Mesothelial cell of epicardium (in vitro differentiated cells): Measurements from ENCODE around the gene GALT. TPM values are rescaled to one million over a fixed set of nuclear protein-coding genes. Genes with fewer than 3 reads are reported as not detected.

Experiments used
- DNase-seq, 2 experiments: peaks; one replicate each; pipeline ENCODE4 v3.0.0; 2021; ENCODE audit warnings: low spot score in 2 of 2; ENCODE audit not compliant: unreplicated experiment in 2 of 2
- H3K27ac Mint-ChIP-seq: 2 replicates; pipeline ENCODE4 v1.8.0; 2021; ENCODE audit warnings: mixed read lengths
- H3K27me3 Mint-ChIP-seq: 2 replicates; pipeline ENCODE4 v1.8.0; 2021; ENCODE audit warnings: low read depth, mixed read lengths
- H3K36me3 Mint-ChIP-seq: 2 replicates; pipeline ENCODE4 v1.8.0; 2021; ENCODE audit warnings: mixed read lengths
- H3K4me1 Mint-ChIP-seq: 2 replicates; pipeline ENCODE4 v1.8.0; 2021; ENCODE audit warnings: mixed read lengths
- H3K4me3 Mint-ChIP-seq: 2 replicates; pipeline ENCODE4 v1.8.0; 2021; ENCODE audit warnings: mild to moderate bottlenecking, moderate library complexity, mixed read lengths
- H3K9me3 Mint-ChIP-seq: 2 replicates; pipeline ENCODE4 v1.8.0; 2021; ENCODE audit warnings: mixed read lengths
- total RNA-seq: library from RNA; stranded (reverse); gene quantifications from 3 replicates; pipeline ENCODE4 v1.2.1, GENCODE V29; 2021
- TF ChIP-seq, protein P1 (sequence below): fragments of 200-600 bp; sonication (generic); IDR thresholded peaks from one replicate; pipeline ENCODE4 v1.5.0; 2021; ENCODE audit warnings: antibody characterized with exemption; ENCODE audit not compliant: unreplicated experiment

GALT gene
- total RNA-seq, 1 donor from 2014 or later = 88.5 TPM

DNA sequence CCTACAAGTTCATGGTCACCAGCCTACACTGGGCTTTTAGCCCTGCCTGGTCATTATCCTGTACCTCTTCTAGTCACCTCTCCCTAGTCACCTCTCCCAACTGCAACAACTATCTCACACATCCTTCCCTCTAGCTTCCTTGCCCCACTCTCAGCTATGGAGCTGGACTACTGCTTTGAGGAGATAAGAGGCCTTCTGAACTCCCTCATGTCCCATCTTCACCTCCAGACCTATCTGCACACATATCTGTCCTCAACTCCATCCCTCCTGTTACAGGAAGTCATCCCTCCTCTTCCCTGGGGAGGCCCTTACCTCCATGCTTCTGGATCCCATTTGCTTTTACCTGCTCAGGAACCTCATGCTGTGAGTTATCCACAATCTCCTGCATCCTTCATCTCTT, 40.3 kb upstream of the GALT start:
- TF ChIP-seq, protein P1, sequence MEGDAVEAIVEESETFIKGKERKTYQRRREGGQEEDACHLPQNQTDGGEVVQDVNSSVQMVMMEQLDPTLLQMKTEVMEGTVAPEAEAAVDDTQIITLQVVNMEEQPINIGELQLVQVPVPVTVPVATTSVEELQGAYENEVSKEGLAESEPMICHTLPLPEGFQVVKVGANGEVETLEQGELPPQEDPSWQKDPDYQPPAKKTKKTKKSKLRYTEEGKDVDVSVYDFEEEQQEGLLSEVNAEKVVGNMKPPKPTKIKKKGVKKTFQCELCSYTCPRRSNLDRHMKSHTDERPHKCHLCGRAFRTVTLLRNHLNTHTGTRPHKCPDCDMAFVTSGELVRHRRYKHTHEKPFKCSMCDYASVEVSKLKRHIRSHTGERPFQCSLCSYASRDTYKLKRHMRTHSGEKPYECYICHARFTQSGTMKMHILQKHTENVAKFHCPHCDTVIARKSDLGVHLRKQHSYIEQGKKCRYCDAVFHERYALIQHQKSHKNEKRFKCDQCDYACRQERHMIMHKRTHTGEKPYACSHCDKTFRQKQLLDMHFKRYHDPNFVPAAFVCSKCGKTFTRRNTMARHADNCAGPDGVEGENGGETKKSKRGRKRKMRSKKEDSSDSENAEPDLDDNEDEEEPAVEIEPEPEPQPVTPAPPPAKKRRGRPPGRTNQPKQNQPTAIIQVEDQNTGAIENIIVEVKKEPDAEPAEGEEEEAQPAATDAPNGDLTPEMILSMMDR = no peak
- peaks cover 8% of the 10 kb centered on the region for H3K4me1 Mint-ChIP-seq
- no peak overlapping the region for H3K27ac Mint-ChIP-seq
- peaks cover 19% of the 10 kb centered on the region for H3K27me3 Mint-ChIP-seq
- no peaks in the 10 kb centered on the region for H3K36me3 Mint-ChIP-seq
- no peak for DNase-seq
- H3K9me3 Mint-ChIP-seq = no peaks in the 10 kb centered on the region
- H3K4me3 Mint-ChIP-seq = no peak overlapping the region

DNA sequence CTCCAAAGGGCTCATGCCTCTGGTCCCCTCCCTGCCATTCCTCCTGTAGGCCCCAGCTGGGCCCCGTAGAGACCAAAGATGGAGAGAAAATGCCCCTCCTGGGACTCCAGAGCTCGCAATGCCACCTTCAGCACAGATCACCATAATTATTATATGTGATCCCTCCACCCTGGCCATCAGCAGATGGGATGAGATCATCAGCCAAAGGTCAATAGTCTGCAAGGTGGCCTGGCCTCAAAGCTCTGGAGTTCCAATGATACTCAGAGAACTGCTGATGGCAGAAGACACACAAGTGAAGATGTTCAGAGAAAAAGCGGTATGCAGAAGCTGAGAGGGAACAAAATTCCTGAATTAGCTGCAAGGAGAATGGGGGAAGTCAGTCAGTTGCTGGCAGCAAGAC, 39.6 kb upstream of the GALT start:
- TF ChIP-seq, protein P1 = no peak
- Mint-ChIP-seq H3K27ac (no peak overlapping the region), H3K4me1 (peaks cover 14% of the 10 kb centered on the region), H3K4me3 (no peak overlapping the region), H3K27me3 (peaks cover 13% of the 10 kb centered on the region), H3K36me3 (no peaks in the 10 kb centered on the region), H3K9me3 (no peaks in the 10 kb centered on the region)
- no peak for DNase-seq

DNA sequence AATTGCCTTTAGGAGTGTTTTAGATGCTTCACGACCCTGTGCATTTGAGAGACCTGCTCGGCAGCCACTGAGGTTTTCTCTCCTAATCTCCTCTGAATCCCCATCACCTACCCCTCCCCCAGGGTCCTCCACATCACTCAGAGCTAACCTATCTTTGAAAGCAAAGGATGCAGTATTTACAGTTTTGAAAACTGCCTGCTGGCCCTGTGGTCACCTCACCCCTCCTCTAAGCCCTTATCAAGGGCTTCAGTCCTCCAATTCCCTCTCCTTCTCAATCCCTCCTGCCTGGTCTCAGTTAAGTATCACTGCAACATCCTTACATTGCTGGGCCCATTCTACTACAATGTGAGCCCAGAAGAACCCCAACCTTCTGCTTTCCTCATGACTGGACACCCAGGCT, 39.1 kb upstream of the GALT start:
- Mint-ChIP-seq H3K27ac (no peak overlapping the region), H3K36me3 (no peaks in the 10 kb centered on the region), H3K27me3 (peaks cover 13% of the 10 kb centered on the region), H3K4me3 (no peak overlapping the region), H3K9me3 (no peaks in the 10 kb centered on the region), H3K4me1 (peaks cover 15% of the 10 kb centered on the region)
- DNase-seq = no peak
- TF ChIP-seq, protein P1 = no peak

DNA sequence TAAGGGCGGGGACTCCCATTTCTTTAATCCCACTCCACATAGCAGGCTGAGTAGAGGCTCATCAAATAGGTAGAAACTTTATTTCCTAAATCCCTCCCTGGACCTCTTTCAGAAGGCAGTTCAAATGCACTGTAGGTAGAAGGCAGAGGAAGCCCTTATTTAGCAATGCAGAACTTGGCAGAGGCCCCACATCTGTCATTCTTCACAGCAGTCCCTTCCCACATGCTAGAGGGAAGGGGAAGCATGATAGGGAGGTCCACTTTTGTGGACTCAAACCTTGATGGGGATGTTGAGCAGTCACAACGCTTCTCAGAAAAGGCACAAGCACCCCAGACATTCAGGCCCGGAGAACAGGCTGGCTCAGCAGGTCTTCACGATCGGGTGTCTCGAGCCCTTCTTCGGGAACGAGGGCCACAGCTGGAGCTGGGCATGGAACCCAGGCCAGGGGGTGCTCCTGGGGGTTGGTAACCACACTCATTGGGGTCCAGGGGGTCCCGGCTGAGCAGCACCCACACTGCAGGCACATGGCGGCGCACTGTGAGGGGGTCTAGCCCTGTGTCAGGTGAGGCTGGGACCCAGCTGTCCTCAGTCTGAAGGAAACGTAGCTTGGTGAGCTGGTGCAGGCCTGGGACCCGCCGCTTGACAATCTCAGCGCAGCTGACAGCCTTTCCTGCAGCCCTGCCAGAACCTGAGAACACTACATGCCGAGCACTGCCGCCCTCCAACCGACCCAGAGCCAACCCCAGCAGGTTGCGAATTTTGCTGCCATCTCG, 35.9 kb upstream of the GALT start:
- H3K4me1 Mint-ChIP-seq = peaks cover 25% of the 10 kb centered on the region
- TF ChIP-seq, protein P1 = no peak
- peak overlapping the region; percentile 75 for H3K4me3 Mint-ChIP-seq
- H3K9me3 Mint-ChIP-seq = no peaks in the 10 kb centered on the region
- H3K27ac Mint-ChIP-seq = no peak overlapping the region
- DNase-seq = no peak
- H3K27me3 Mint-ChIP-seq = no peaks in the 10 kb centered on the region
- peaks cover 2% of the 10 kb centered on the region for H3K36me3 Mint-ChIP-seq

DNA sequence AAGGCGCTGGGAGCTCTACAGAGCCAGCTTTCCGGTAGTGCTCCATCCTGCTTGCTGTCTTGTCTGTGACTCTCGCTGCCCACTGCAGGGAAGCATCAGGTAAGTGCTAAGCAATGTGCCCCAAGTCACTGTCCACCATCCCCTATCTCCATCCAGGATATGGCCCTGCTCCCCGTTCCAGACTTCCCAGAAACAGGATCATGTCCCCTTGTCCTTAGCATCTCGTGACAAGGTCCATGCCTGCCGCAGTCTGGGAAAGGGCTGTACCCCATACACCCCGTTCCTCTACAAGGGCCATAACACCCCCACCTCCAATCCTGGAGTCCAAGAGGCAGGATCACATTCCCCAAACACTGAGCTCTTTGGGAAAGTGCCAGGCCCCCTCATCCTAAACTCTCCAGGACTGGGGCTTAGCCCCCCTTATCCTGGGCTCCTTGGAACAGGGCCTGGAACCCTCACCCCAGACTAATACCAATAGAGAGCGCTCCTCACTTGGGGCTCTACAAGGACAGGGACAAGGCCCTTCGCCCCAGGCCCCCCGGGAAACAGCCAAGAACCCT, 35.1 kb upstream of the GALT start:
- peaks cover 6% of the 10 kb centered on the region for H3K36me3 Mint-ChIP-seq
- H3K4me3 Mint-ChIP-seq = peak overlapping the region; percentile 75
- no peak for DNase-seq
- H3K27me3 Mint-ChIP-seq = no peaks in the 10 kb centered on the region
- TF ChIP-seq, protein P1 = no peak
- peaks cover 25% of the 10 kb centered on the region for H3K4me1 Mint-ChIP-seq
- no peaks in the 10 kb centered on the region for H3K9me3 Mint-ChIP-seq
- peak overlapping the region; percentile 95 for H3K27ac Mint-ChIP-seq
